Neural progenitor cell (in vitro differentiated cells): ENCODE data around the gene MEIS1. TPM values are rescaled to one million over a fixed set of nuclear protein-coding genes. Genes with fewer than 3 reads are reported as not detected.
A peak's percentile ranks its signal among the peaks of the same experiment; 100 is the strongest.

ENCODE experiments used
- DNase-seq: peaks from one replicate; pipeline ENCODE4 v3.0.0-alpha.2; 2016; ENCODE audit warnings: low spot score
- H2AFZ ChIP-seq: fragments of 200-600 bp; sonication (generic); replicated peaks from 2 replicates; pipeline ENCODE4 v1.6.1; 2016; ENCODE audit warnings: antibody characterized with exemption
- H3F3A ChIP-seq: fragments of 200-600 bp; sonication (generic); 2 replicates; pipeline ENCODE4 v1.6.1; 2016; ENCODE audit warnings: antibody characterized with exemption, low read depth
- H3K27ac ChIP-seq: fragments of 200-600 bp; sonication (generic); 2 replicates; pipeline ENCODE4 v1.5.1; 2016; ENCODE audit warnings: mild to moderate bottlenecking
- H3K27me3 ChIP-seq: fragments of 200-600 bp; sonication (generic); 2 replicates; pipeline ENCODE4 v1.6.1; 2016; ENCODE audit warnings: mild to moderate bottlenecking, moderate library complexity
- H3K36me3 ChIP-seq: fragments of 200-600 bp; sonication (generic); 2 replicates; pipeline ENCODE4 v1.5.1; 2016
- H3K4me1 ChIP-seq: fragments of 200-600 bp; sonication (generic); 2 replicates; pipeline ENCODE4 v1.6.1; 2016; ENCODE audit warnings: mixed run types
- H3K4me2 ChIP-seq: fragments of 200-600 bp; sonication (generic); 2 replicates; pipeline ENCODE4 v1.6.1; 2016
- H3K4me3 ChIP-seq: fragments of 200-600 bp; sonication (generic); 2 replicates; pipeline ENCODE4 v1.5.1; 2016
- H3K79me2 ChIP-seq: fragments of 200-600 bp; sonication (generic); 2 replicates; pipeline ENCODE4 v1.6.1; 2016; ENCODE audit warnings: low read depth
- H3K9ac ChIP-seq: fragments of 200-600 bp; sonication (generic); 2 replicates; pipeline ENCODE4 v1.6.1; 2016
- H3K9me3 ChIP-seq: fragments of 200-600 bp; sonication (generic); 2 replicates; pipeline ENCODE4 v1.5.1; 2016; ENCODE audit warnings: low read depth
- H4K20me1 ChIP-seq: fragments of 200-600 bp; sonication (generic); 2 replicates; pipeline ENCODE4 v1.6.1; 2016; ENCODE audit warnings: low read depth
- H3K27ac Mint-ChIP-seq: 3 replicates; pipeline ENCODE4 v1.8.0; 2021; ENCODE audit warnings: mixed read lengths
- H3K27me3 Mint-ChIP-seq: 2 replicates; pipeline ENCODE4 v1.8.0; 2022; ENCODE audit warnings: low read depth, mild to moderate bottlenecking, inconsistent platforms, moderate library complexity, mixed read lengths; ENCODE audit not compliant: insufficient read depth
- H3K36me3 Mint-ChIP-seq: 3 replicates; pipeline ENCODE4 v1.8.0; 2021; ENCODE audit warnings: mixed read lengths
- H3K4me1 Mint-ChIP-seq: 3 replicates; pipeline ENCODE4 v1.8.0; 2021; ENCODE audit warnings: mixed read lengths
- H3K4me3 Mint-ChIP-seq: 3 replicates; pipeline ENCODE4 v1.8.0; 2021; ENCODE audit warnings: mild to moderate bottlenecking, moderate library complexity, mixed read lengths
- H3K9me3 Mint-ChIP-seq: 3 replicates; pipeline ENCODE4 v1.8.0; 2020; ENCODE audit warnings: mixed read lengths
- EZH2 ChIP-seq: fragments of 200-600 bp; sonication (generic); IDR thresholded peaks from 2 replicates; pipeline ENCODE4 v1.6.1; 2017; ENCODE audit warnings: antibody characterized with exemption, mild to moderate bottlenecking, moderate library complexity
- EZH2phosphoT487 ChIP-seq: fragments of 200-600 bp; sonication (generic); IDR thresholded peaks from 2 replicates; pipeline ENCODE4 v1.6.1; 2017; ENCODE audit warnings: antibody characterized with exemption
- total RNA-seq: library from RNA; depleted of rRNA; stranded (reverse); fragments of >200 nt; gene quantifications from 2 replicates; pipeline ENCODE4 v1.2.3, GENCODE V29; 2015; ENCODE audit warnings: low replicate concordance
- TF ChIP-seq, protein P1 (sequence below): fragments of 200-600 bp; sonication (generic); IDR thresholded peaks from 2 replicates; pipeline ENCODE4 v1.5.1; 2017; ENCODE audit warnings: antibody characterized with exemption, mild to moderate bottlenecking

Gene MEIS1
- total RNA-seq, 1 donor from 2014 or later: 14.7 TPM

DNA sequence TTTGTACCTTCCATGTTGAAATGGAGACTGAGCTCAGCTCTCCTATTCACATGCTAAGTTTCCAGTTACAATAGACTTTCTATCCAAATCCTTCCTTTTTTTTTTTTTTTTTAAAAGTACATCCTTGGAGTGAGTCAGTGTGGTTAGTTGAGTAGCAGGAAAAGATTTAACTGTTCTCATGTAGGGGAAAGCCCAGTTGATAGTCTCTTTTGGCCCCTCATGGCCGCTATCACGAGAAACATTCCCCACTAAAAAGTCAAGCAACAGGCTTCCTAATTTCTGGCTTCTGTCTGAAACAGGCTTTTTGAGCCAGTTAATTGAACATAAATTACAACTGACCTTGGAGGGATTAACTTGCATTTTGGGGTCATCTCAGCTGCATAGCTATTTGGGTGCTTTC lies 161.3 kb downstream of the MEIS1 start:
- H2AFZ ChIP-seq: no peak overlapping the region
- H3K36me3 ChIP-seq: no peaks in the 10 kb centered on the region
- no peak overlapping the region for H3K4me3 ChIP-seq
- no peak overlapping the region for H3K27ac ChIP-seq
- Mint-ChIP-seq H3K4me3 (no peak overlapping the region), H3K27ac (no peak overlapping the region), H3K9me3 (peaks cover 13% of the 10 kb centered on the region), H3K36me3 (peaks cover 1% of the 10 kb centered on the region), H3K4me1 (peaks cover 6% of the 10 kb centered on the region), H3K27me3 (peaks cover 2% of the 10 kb centered on the region)
- peak overlapping the region; percentile 25 for H3K4me2 ChIP-seq
- no peaks in the 10 kb centered on the region for H3F3A ChIP-seq
- H4K20me1 ChIP-seq: no peaks in the 10 kb centered on the region
- H3K4me1 ChIP-seq: peaks cover 7% of the 10 kb centered on the region
- TF ChIP-seq, protein P1, sequence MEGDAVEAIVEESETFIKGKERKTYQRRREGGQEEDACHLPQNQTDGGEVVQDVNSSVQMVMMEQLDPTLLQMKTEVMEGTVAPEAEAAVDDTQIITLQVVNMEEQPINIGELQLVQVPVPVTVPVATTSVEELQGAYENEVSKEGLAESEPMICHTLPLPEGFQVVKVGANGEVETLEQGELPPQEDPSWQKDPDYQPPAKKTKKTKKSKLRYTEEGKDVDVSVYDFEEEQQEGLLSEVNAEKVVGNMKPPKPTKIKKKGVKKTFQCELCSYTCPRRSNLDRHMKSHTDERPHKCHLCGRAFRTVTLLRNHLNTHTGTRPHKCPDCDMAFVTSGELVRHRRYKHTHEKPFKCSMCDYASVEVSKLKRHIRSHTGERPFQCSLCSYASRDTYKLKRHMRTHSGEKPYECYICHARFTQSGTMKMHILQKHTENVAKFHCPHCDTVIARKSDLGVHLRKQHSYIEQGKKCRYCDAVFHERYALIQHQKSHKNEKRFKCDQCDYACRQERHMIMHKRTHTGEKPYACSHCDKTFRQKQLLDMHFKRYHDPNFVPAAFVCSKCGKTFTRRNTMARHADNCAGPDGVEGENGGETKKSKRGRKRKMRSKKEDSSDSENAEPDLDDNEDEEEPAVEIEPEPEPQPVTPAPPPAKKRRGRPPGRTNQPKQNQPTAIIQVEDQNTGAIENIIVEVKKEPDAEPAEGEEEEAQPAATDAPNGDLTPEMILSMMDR: no peak
- TF ChIP-seq EZH2 (no peak), EZH2phosphoT487 (no peak)
- DNase-seq: peak; percentile 11
- no peaks in the 10 kb centered on the region for H3K79me2 ChIP-seq
- H3K9ac ChIP-seq: no peak overlapping the region
- H3K9me3 ChIP-seq: no peaks in the 10 kb centered on the region
- H3K27me3 ChIP-seq: no peaks in the 10 kb centered on the region

DNA sequence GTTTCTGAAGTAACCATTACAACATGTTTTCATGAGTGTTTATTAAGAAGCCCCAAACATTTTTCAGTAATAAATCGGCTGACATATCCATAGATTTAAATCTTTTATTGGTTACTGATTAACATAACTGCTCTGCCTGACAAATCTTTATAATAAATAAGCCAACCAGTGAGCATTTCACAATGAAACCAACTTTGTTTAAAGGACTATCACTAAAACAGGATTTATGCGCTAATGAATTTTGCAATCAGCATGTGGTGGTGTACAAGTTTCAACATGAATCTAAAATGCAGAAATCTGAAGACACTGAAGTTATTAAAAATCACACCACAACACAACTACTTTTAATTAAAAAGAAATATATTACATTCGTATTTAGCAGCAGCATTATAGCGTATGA lies 166.7 kb downstream of the MEIS1 start:
- no peak overlapping the region for H3K4me3 Mint-ChIP-seq
- peaks cover 13% of the 10 kb centered on the region for H3K9me3 Mint-ChIP-seq
- no peak overlapping the region for H3K9ac ChIP-seq
- H3K4me3 ChIP-seq: no peak overlapping the region
- no peak overlapping the region for H3K27ac ChIP-seq
- no peak for DNase-seq
- H3K27me3 ChIP-seq: no peaks in the 10 kb centered on the region
- H3K4me1 Mint-ChIP-seq: peaks cover 27% of the 10 kb centered on the region
- H3K27ac Mint-ChIP-seq: no peak overlapping the region
- H4K20me1 ChIP-seq: no peaks in the 10 kb centered on the region
- no peak overlapping the region for H2AFZ ChIP-seq
- peaks cover 17% of the 10 kb centered on the region for H3K4me1 ChIP-seq
- TF ChIP-seq EZH2phosphoT487: no peak
- TF ChIP-seq, protein P1: no peak
- TF ChIP-seq EZH2: no peak
- H3K9me3 ChIP-seq: no peaks in the 10 kb centered on the region
- no peaks in the 10 kb centered on the region for H3K79me2 ChIP-seq
- peaks cover 5% of the 10 kb centered on the region for H3K27me3 Mint-ChIP-seq
- H3K36me3 Mint-ChIP-seq: no peaks in the 10 kb centered on the region
- H3K4me2 ChIP-seq: no peak overlapping the region
- peaks cover 13% of the 10 kb centered on the region for H3F3A ChIP-seq
- no peaks in the 10 kb centered on the region for H3K36me3 ChIP-seq

DNA sequence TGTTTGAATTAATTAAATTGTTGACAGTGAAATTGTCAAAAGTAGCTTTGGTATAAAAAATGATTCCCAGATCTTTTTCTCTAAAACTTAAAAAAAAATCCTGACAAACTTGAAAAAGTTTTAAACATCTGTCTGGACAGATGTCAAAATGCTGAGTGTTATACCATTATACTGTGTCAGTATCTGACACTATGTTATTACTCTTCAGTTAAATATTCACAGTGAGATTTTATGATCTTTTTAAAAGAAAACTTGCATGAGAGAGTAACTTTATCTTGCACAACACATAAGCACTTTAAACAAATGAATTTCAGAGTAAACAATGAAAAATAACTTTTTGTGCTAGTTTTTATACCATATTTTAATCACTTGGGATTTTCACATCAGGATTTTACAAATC lies 167.4 kb downstream of the MEIS1 start:
- H3K36me3 ChIP-seq: no peaks in the 10 kb centered on the region
- no peaks in the 10 kb centered on the region for H3K79me2 ChIP-seq
- H3F3A ChIP-seq: peaks cover 13% of the 10 kb centered on the region
- peaks cover 5% of the 10 kb centered on the region for H3K27me3 Mint-ChIP-seq
- peaks cover 10% of the 10 kb centered on the region for H3K9me3 Mint-ChIP-seq
- no peak overlapping the region for H3K9ac ChIP-seq
- H3K36me3 Mint-ChIP-seq: no peaks in the 10 kb centered on the region
- DNase-seq: no peak
- no peak overlapping the region for H3K27ac ChIP-seq
- no peaks in the 10 kb centered on the region for H4K20me1 ChIP-seq
- no peak for TF ChIP-seq EZH2phosphoT487
- TF ChIP-seq, protein P1: no peak
- no peak for TF ChIP-seq EZH2
- no peaks in the 10 kb centered on the region for H3K9me3 ChIP-seq
- H3K27ac Mint-ChIP-seq: no peak overlapping the region
- no peaks in the 10 kb centered on the region for H3K27me3 ChIP-seq
- no peak overlapping the region for H3K4me3 ChIP-seq
- no peak overlapping the region for H3K4me2 ChIP-seq
- H2AFZ ChIP-seq: no peak overlapping the region
- no peak overlapping the region for H3K4me3 Mint-ChIP-seq
- H3K4me1 Mint-ChIP-seq: peaks cover 27% of the 10 kb centered on the region
- H3K4me1 ChIP-seq: peaks cover 17% of the 10 kb centered on the region
